ENCODE results near the gene CDS2. TPM values are rescaled to one million over a fixed set of nuclear protein-coding genes. Genes with fewer than 3 reads are reported as not detected.
A peak's percentile ranks its signal among the peaks of the same experiment; 100 is the strongest.

Gene CDS2
- total RNA-seq, 2 experiments from 2014 or later: 46.5 to 47.4 TPM

DNA sequence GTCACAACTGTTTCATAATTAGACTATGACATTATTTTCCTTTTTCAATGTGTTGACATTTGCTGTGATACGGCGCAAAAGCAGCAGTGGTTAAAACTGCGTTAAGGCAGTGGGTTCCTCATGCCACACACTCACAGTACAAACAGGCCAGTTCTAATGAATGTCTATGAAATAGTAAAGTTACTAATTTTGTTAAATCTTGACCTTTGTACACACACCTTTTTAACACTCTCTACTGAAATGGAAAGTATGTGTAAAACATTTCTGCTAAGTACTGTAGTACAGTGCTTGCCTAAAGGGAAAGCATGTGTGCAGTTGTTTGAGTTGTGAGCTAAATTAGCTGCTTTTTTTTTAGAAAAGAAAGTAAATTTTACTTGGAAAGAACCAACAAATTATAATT, 60.3 kb downstream of the CDS2 start:
- H3K9me3 Mint-ChIP-seq: no peaks in the 10 kb centered on the region
- POLR2A ChIA-PET: no interaction called here

GRCh38 chr20:5188736-5189135, 61.9 kb downstream of the CDS2 start:
- Mint-ChIP-seq H3K9me3 (no peaks in the 10 kb centered on the region), H3K4me3 (no peak overlapping the region), H3K27ac (no peak overlapping the region)

More for the DNA sequence above, 60.3 kb downstream of the CDS2 start:
- intact Hi-C loops (cut with micrococcal nuclease): no loop called here
- CTCF ChIA-PET: interaction anchor here (0.6 to 4.0 kb wide), 3 partner anchors 10 to 150 kb away, joined by 3 to 23 read pairs (median 4); partner anchors contain the start of gene CDS2
- Mint-ChIP-seq H3K4me1 (ENCODE audit: low read depth) (peaks cover 15% of the 10 kb centered on the region), H3K27ac (no peak overlapping the region), H3K4me3 (no peak overlapping the region), H3K27me3 (no peaks in the 10 kb centered on the region), H3K36me3 (peaks cover 22% of the 10 kb centered on the region)
- no peak for DNase-seq

DNA sequence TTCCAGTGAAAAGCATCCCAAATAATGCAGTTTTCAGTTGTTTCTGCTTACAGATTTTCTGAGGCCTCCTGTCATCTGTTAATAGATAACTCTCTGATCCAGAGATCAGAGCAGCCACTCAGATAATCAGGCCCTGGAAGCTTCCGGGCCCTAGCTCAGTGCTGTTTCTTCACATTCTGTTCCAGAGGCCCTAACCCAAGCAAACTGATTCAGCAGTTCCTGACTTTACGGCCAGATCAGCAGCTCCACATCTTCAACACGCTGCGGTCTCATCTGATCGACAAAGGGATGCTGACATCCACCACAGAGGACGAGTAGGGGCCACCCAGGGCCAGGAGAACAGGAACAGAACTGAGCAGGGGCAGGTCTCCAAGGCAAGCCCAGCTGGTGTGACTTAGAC, 63.1 kb downstream of the CDS2 start:
- peak overlapping the region; percentile 56 for H3K27ac Mint-ChIP-seq
- no peak overlapping the region for H3K4me3 Mint-ChIP-seq
- no peak for DNase-seq
- intact Hi-C loops (cut with micrococcal nuclease): no loop called here
- H3K9me3 Mint-ChIP-seq: no peaks in the 10 kb centered on the region
- peaks cover 9% of the 10 kb centered on the region for H3K36me3 Mint-ChIP-seq
- no peaks in the 10 kb centered on the region for H3K27me3 Mint-ChIP-seq
- ChIA-PET CTCF (interaction anchor here (0.7 to 7.2 kb wide), 4 partner anchors 15 to 133 kb away, joined by 3 to 208 read pairs (median 4); partner anchors contain the start of gene CDS2), POLR2A (no interaction called here)
- peaks cover 24% of the 10 kb centered on the region for H3K4me1 Mint-ChIP-seq (ENCODE audit: low read depth)

More at GRCh38 chr20:5188736-5189135, 61.9 kb downstream of the CDS2 start:
- CTCF ChIA-PET: interaction anchor here (4.0 kb wide), 1 partner anchor 63 kb away, joined by 23 read pairs; the partner anchor contains the start of gene CDS2
- intact Hi-C loops (cut with micrococcal nuclease): no loop called here
- DNase-seq: no peak
- Mint-ChIP-seq H3K36me3 (peaks cover 12% of the 10 kb centered on the region), H3K27me3 (no peaks in the 10 kb centered on the region), H3K4me1 (ENCODE audit: low read depth) (peaks cover 26% of the 10 kb centered on the region)
- POLR2A ChIA-PET: no interaction called here

GRCh38 chr20:5190444-5190843, 63.6 kb downstream of the CDS2 start:
- CTCF ChIA-PET: interaction anchor here (0.7 to 7.2 kb wide), 5 partner anchors 15 to 134 kb away, joined by 3 to 208 read pairs (median 5); partner anchors contain the start of gene CDS2
- Mint-ChIP-seq H3K27ac (no peak overlapping the region), H3K27me3 (no peaks in the 10 kb centered on the region), H3K9me3 (no peaks in the 10 kb centered on the region), H3K36me3 (peaks cover 9% of the 10 kb centered on the region), H3K4me1 (ENCODE audit: low read depth) (peaks cover 24% of the 10 kb centered on the region), H3K4me3 (no peak overlapping the region)
- intact Hi-C loops (cut with micrococcal nuclease): no loop called here
- no peak for DNase-seq
- POLR2A ChIA-PET: no interaction called here

DNA sequence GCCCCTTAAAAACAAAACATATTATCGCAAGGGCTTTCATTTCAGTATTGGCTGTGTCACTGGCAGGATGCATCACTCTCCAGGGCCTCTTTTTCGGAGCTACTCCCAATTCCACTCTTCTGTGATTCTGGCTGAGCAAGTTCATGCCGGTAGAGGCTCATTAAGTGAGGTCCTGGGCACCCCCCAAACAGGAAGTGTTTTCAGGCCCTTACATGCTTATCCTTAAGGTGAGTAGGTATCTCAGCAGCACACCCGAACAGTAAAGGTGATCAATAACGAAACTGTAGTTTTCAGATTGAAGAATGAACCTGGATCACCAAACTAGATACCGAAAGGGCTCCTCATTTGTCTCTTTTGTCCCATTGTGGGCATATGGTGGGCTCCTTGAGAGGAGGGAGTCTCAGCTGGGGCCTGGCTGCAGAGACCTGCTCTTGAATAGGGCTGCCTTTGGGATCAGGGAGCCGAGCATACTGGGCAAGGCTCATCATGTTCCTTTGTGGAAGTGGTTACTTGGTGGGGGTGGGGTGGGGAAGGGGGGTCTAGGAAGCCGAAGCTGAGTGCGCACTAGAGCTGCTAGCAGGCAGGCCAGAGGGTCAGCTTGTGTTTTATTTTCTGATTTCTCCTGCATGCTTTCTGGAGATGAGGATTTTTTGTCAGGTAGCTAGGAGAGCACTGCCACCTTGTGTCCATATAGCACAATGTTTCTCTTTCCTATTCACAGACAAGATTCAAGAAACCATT, 65.2 kb downstream of the CDS2 start:
- ChIA-PET POLR2A (interaction anchor here (1.3 to 2.6 kb wide), 3 partner anchors 49 to 73 kb away, joined by 4 to 17 read pairs (median 14); partner anchors contain the start of genes CDS2 and PCNA), CTCF (interaction anchor here (0.6 to 7.2 kb wide), 22 partner anchors 8 to 420 kb away, joined by 3 to 208 read pairs (median 7); partner anchors contain the start of gene CDS2)
- Mint-ChIP-seq H3K36me3 (peaks cover 13% of the 10 kb centered on the region), H3K4me3 (no peak overlapping the region), H3K27ac (peak overlapping the region; percentile 73), H3K27me3 (no peaks in the 10 kb centered on the region), H3K9me3 (no peaks in the 10 kb centered on the region), H3K4me1 (ENCODE audit: low read depth) (peaks cover 24% of the 10 kb centered on the region)
- intact Hi-C loops (cut with micrococcal nuclease): loop anchor here (1.0 kb wide), 2 partner anchors 66 to 72 kb away; no protein-coding TSS in a partner anchor
- DNase-seq: peak; percentile 49

- Mint-ChIP-seq H3K9me3 (no peaks in the 10 kb centered on the region), H3K4me3 (no peak overlapping the region), H3K27ac (peak overlapping the region; percentile 73), H3K27me3 (no peaks in the 10 kb centered on the region), H3K36me3 (peaks cover 13% of the 10 kb centered on the region), H3K4me1 (ENCODE audit: low read depth) (peaks cover 24% of the 10 kb centered on the region)
- intact Hi-C loops (cut with micrococcal nuclease): loop anchor here (1.0 kb wide), 2 partner anchors 66 to 72 kb away; no protein-coding TSS in a partner anchor
- CTCF ChIA-PET: interaction anchor here (0.6 to 7.2 kb wide), 24 partner anchors 9 to 435 kb away, joined by 3 to 208 read pairs (median 6); partner anchors contain the start of gene CDS2
- POLR2A ChIA-PET: interaction anchor here (1.3 to 2.6 kb wide), 3 partner anchors 50 to 73 kb away, joined by 4 to 17 read pairs (median 14); partner anchors contain the start of genes CDS2 and PCNA
- DNase-seq: no peak
These were observed 66.0 kb downstream of the CDS2 start for GRCh38 chr20:5192570-5193431.

DNA sequence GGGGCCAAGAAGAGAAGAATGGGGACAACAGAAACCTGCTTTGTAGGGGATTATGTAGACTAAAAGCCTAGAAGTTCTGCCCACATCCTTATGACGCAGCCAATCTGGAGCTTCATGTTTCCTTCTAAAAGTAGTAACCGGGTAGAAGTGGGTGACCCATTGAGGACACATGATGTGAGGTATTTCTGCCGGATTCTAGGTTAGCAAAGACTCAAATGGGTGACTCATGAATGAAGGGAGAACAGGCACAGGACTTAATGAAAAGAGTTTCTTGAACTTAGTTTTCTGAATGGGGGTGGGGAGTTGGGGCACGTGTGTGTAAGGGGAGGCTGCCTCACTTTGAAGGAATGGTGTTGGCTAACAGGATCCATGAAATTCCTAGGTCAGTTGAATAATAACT, 68.8 kb downstream of the CDS2 start:
- Mint-ChIP-seq H3K4me1 (ENCODE audit: low read depth) (peaks cover 24% of the 10 kb centered on the region), H3K36me3 (peaks cover 20% of the 10 kb centered on the region)

GRCh38 chr20:5196149-5196548, 69.3 kb downstream of the CDS2 start:
- Mint-ChIP-seq H3K36me3 (peaks cover 16% of the 10 kb centered on the region), H3K9me3 (no peaks in the 10 kb centered on the region), H3K4me3 (no peak overlapping the region), H3K27me3 (no peaks in the 10 kb centered on the region), H3K27ac (no peak overlapping the region), H3K4me1 (ENCODE audit: low read depth) (peaks cover 21% of the 10 kb centered on the region)
- CTCF ChIA-PET: interaction anchor here (1.0 to 7.2 kb wide), 3 partner anchors 9 to 69 kb away, joined by 3 to 208 read pairs (median 5); partner anchors contain the start of gene CDS2
- POLR2A ChIA-PET: no interaction called here
- intact Hi-C loops (cut with micrococcal nuclease): no loop called here
- no peak for DNase-seq

More for the DNA sequence above, 68.8 kb downstream of the CDS2 start:
- CTCF ChIA-PET: interaction anchor here (1.7 to 7.2 kb wide), 2 partner anchors 10 to 69 kb away, joined by 5 to 208 read pairs; partner anchors contain the start of gene CDS2
- H3K9me3 Mint-ChIP-seq: no peaks in the 10 kb centered on the region
- no peak overlapping the region for H3K27ac Mint-ChIP-seq
- DNase-seq: no peak
- intact Hi-C loops (cut with micrococcal nuclease): no loop called here
- H3K27me3 Mint-ChIP-seq: no peaks in the 10 kb centered on the region
- no peak overlapping the region for H3K4me3 Mint-ChIP-seq
- POLR2A ChIA-PET: no interaction called here

DNA sequence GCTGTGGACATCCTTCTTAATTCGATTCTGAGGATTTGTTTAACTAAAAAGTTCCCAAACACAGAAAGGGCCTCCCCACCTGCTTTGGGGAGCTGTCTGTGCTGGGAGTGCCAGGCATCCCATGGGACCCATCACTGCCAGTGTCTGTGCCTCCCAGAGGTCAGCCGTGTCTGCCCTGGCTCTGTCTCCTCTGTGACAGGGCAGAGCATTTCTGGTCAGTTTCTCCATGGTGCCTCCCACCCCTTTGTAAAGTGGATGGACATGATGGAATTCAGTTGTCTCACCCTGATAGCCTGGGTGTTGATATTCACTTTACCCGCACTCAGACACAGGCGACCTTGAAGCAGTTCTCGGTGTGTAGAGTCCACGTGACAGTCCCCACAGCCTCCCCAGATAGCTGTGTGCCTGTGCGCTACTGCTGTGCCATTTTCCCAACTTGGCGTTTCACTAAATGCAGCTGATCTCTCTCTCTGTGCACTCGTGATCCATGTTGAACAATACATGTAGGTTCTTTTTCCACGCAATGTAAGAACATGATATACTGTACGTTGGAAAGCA, 70.5 kb downstream of the CDS2 start:
- H3K27ac Mint-ChIP-seq: no peak overlapping the region
- H3K36me3 Mint-ChIP-seq: peaks cover 15% of the 10 kb centered on the region
- H3K27me3 Mint-ChIP-seq: no peaks in the 10 kb centered on the region
- POLR2A ChIA-PET: interaction anchor here (0.6 kb wide), 1 partner anchor 98 kb away, joined by 3 read pairs; no protein-coding TSS in a partner anchor
- intact Hi-C loops (cut with micrococcal nuclease): no loop called here
- no peaks in the 10 kb centered on the region for H3K9me3 Mint-ChIP-seq
- DNase-seq: no peak
- H3K4me1 Mint-ChIP-seq (ENCODE audit: low read depth): peaks cover 9% of the 10 kb centered on the region
- H3K4me3 Mint-ChIP-seq: no peak overlapping the region
- CTCF ChIA-PET: interaction anchor here (1.0 to 1.1 kb wide), 3 partner anchors 10 to 77 kb away, joined by 3 to 4 read pairs (median 3); partner anchors contain the start of gene PCNA

- POLR2A ChIA-PET: no interaction called here
- intact Hi-C loops (cut with micrococcal nuclease): no loop called here
These were observed 71.2 kb downstream of the CDS2 start for GRCh38 chr20:5197847-5198650.

DNA sequence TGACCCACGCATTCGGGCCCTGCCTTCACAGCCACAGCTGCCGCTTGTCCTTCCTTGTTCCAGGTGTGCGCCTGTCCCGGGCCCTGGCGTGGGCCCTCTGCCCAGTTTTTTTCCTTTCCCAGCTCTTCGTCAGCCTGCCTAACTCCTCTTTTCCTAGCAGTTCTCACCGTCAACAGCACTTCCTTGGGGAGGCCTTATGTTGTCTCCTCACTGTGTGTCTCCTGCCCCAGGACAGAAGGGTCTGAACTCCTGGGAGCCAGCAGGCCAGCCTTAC, 71.8 kb downstream of the CDS2 start:
- no peaks in the 10 kb centered on the region for H3K9me3 Mint-ChIP-seq
- ChIA-PET POLR2A (no interaction called here), CTCF (interaction anchor here (1.1 kb wide), 1 partner anchor 78 kb away, joined by 3 read pairs; the partner anchor contains the start of gene PCNA)
- intact Hi-C loops (cut with micrococcal nuclease): no loop called here
- DNase-seq: no peak
- no peaks in the 10 kb centered on the region for H3K27me3 Mint-ChIP-seq
- H3K36me3 Mint-ChIP-seq: peaks cover 15% of the 10 kb centered on the region
- H3K4me1 Mint-ChIP-seq (ENCODE audit: low read depth): no peaks in the 10 kb centered on the region
- no peak overlapping the region for H3K4me3 Mint-ChIP-seq
- no peak overlapping the region for H3K27ac Mint-ChIP-seq

More at GRCh38 chr20:5197847-5198650, 71.2 kb downstream of the CDS2 start:
- DNase-seq: no peak
- peaks cover 3% of the 10 kb centered on the region for H3K4me1 Mint-ChIP-seq (ENCODE audit: low read depth)
- no peak overlapping the region for H3K4me3 Mint-ChIP-seq
- no peaks in the 10 kb centered on the region for H3K9me3 Mint-ChIP-seq
- peaks cover 15% of the 10 kb centered on the region for H3K36me3 Mint-ChIP-seq
- no peak overlapping the region for H3K27ac Mint-ChIP-seq
- no peaks in the 10 kb centered on the region for H3K27me3 Mint-ChIP-seq
- CTCF ChIA-PET: interaction anchor here (1.1 kb wide), 1 partner anchor 78 kb away, joined by 3 read pairs; the partner anchor contains the start of gene PCNA

All from activated CD4-positive, alpha-beta memory T cell treated with anti-CD3 and anti-CD28 coated beads for 36 hours (primary cell).